DND-41 (cell line): Measurements from ENCODE around the gene FOXA2.

Experiments used
- ATAC-seq: fragments of 200-7000 bp; cut with Tn5 transposase; 3 replicates; pipeline ENCODE4 v1.9.1; 2021; ENCODE audit warnings: low read depth; ENCODE audit not compliant: insufficient read depth
- DNase-seq: peaks from one replicate; pipeline ENCODE4 v3.0.0-alpha.2; 2020
- H2AFZ ChIP-seq: 2 replicates; pipeline ENCODE4 v1.6.0; 2012; ENCODE audit warnings: low read depth, low read length
- H3K27ac ChIP-seq: 2 replicates; pipeline ENCODE4 v1.5.1; 2012; ENCODE audit warnings: low read length, inconsistent platforms
- H3K27me3 ChIP-seq: fragments of 200-600 bp; sonication (generic); 2 replicates; pipeline ENCODE4 v1.6.0; 2012; ENCODE audit warnings: low read length, mild to moderate bottlenecking, inconsistent platforms; ENCODE audit not compliant: insufficient read depth, poor library complexity
- H3K36me3 ChIP-seq: 2 replicates; pipeline ENCODE4 v1.5.1; 2012; ENCODE audit warnings: low read length, inconsistent platforms; ENCODE audit not compliant: insufficient read depth
- H3K4me1 ChIP-seq: 2 replicates; pipeline ENCODE4 v1.5.1; 2012; ENCODE audit warnings: mild to moderate bottlenecking, low read length; ENCODE audit not compliant: insufficient read depth
- H3K4me2 ChIP-seq: 2 replicates; pipeline ENCODE4 v1.6.0; 2012; ENCODE audit warnings: mild to moderate bottlenecking, moderate library complexity, low read length, inconsistent platforms; ENCODE audit not compliant: insufficient read depth
- H3K4me3 ChIP-seq, 2 experiments: fragments of 200-600 bp in 1 of 2; shearing (Covaris generic) in 1 of 2; 2 replicates each; pipeline ENCODE4 v1.5.1; 2012 to 2016; ENCODE audit warnings: inconsistent platforms in 2 of 2, low read length in 2 of 2, mild to moderate bottlenecking in 2 of 2, low read depth in 1 of 2, moderate library complexity in 1 of 2
- H3K79me2 ChIP-seq: 2 replicates; pipeline ENCODE4 v1.6.0; 2012; ENCODE audit warnings: low read length, inconsistent platforms; ENCODE audit not compliant: insufficient read depth
- H3K9ac ChIP-seq: 2 replicates; pipeline ENCODE4 v1.6.0; 2012; ENCODE audit warnings: low read depth, mild to moderate bottlenecking, inconsistent platforms, low read length, moderate library complexity
- H3K9me3 ChIP-seq: 2 replicates; pipeline ENCODE4 v1.5.1; 2012; ENCODE audit warnings: low read length, moderate library complexity, mild to moderate bottlenecking, inconsistent platforms; ENCODE audit not compliant: insufficient read depth, severe bottlenecking
- H4K20me1 ChIP-seq: 2 replicates; pipeline ENCODE4 v1.6.0; 2012; ENCODE audit warnings: low read length; ENCODE audit not compliant: insufficient read depth
- CTCF ChIP-seq: IDR thresholded peaks from 2 replicates; pipeline ENCODE4 v1.5.1; 2012; ENCODE audit warnings: borderline replicate concordance, low read length, moderate library complexity, mild to moderate bottlenecking; ENCODE audit not compliant: poor library complexity, severe bottlenecking; ENCODE audit errors: extremely low read depth
- EZH2 ChIP-seq: IDR thresholded peaks from 3 replicates; pipeline ENCODE4 v1.6.1; 2012; ENCODE audit warnings: borderline replicate concordance, low read depth, mild to moderate bottlenecking, moderate library complexity, low read length, inconsistent platforms; ENCODE audit not compliant: severe bottlenecking

FOXA2 gene

GRCh38 chr20:22626496-22626895, 42.1 kb upstream of the FOXA2 start:
- Histone ChIP-seq H2AFZ (no peak overlapping the region), H3K36me3 (no peaks in the 10 kb centered on the region), H3K4me3 (no peak overlapping the region), H3K27ac (no peak overlapping the region), H4K20me1 (no peaks in the 10 kb centered on the region), H3K4me1 (no peaks in the 10 kb centered on the region), H3K9me3 (no peaks in the 10 kb centered on the region), H3K4me2 (no peak overlapping the region), H3K27me3 (peaks cover 35% of the 10 kb centered on the region), H3K9ac (no peak overlapping the region), H3K79me2 (no peaks in the 10 kb centered on the region)
- TF ChIP-seq CTCF (no peak), EZH2 (no peak)
- no peak for DNase-seq
- ATAC-seq: no peak

DNA sequence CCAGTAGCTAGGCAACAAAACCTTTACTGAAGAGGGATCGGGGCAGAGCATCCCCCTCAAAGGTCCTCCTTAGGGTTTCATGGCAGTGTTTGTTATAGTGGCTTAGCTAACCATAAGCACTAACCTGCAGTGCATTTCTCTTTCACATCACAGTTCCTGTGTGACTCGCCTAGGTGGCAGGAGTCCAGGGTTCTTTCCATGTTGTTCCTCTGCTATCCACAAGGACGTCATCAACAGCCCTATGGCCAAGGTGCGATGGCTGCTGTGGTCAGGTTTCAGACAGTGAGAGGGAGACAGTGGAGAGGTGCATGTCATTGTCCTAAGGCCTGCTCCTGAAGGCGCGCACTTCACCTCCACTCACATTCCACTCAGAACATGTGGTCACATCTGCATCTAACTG, 38.8 kb upstream of the FOXA2 start:
- H3K79me2 ChIP-seq: no peaks in the 10 kb centered on the region
- H3K27me3 ChIP-seq: peaks cover 31% of the 10 kb centered on the region
- H3K9ac ChIP-seq: no peak overlapping the region
- no peaks in the 10 kb centered on the region for H3K36me3 ChIP-seq
- no peaks in the 10 kb centered on the region for H4K20me1 ChIP-seq
- no peaks in the 10 kb centered on the region for H3K4me1 ChIP-seq
- no peak overlapping the region for H2AFZ ChIP-seq
- no peak overlapping the region for H3K4me3 ChIP-seq
- H3K4me2 ChIP-seq: no peak overlapping the region
- no peaks in the 10 kb centered on the region for H3K9me3 ChIP-seq
- ATAC-seq (no peak), DNase-seq (no peak)
- TF ChIP-seq EZH2: no peak
- no peak for TF ChIP-seq CTCF
- H3K27ac ChIP-seq: no peak overlapping the region

DNA sequence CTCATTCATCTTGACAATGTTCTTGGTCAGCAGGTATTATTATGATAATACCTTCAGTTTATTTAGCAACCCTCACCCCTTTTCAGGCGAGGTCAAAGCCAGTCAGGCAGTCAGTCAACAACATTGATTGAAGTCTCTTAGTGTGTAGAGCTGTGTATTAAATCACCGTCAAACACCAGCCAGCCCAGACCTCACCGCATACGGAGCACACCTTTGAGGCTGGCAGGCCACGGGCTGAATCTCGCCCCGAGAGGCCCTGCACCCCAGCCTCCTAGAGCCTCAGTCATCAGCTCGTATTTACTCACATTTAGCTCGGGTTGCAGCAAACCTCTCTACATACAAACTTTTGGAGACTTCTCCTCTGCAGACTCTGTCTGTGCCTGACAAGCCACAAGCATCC, 36.0 kb upstream of the FOXA2 start:
- Histone ChIP-seq H3K9ac (no peak overlapping the region), H3K9me3 (no peaks in the 10 kb centered on the region), H3K36me3 (no peaks in the 10 kb centered on the region), H3K27ac (no peak overlapping the region), H4K20me1 (no peaks in the 10 kb centered on the region), H3K79me2 (no peaks in the 10 kb centered on the region), H2AFZ (no peak overlapping the region), H3K4me1 (no peaks in the 10 kb centered on the region), H3K27me3 (peaks cover 34% of the 10 kb centered on the region), H3K4me2 (no peak overlapping the region), H3K4me3 (no peak overlapping the region)
- TF ChIP-seq EZH2 (no peak), CTCF (no peak)
- ATAC-seq: no peak
- no peak for DNase-seq

DNA sequence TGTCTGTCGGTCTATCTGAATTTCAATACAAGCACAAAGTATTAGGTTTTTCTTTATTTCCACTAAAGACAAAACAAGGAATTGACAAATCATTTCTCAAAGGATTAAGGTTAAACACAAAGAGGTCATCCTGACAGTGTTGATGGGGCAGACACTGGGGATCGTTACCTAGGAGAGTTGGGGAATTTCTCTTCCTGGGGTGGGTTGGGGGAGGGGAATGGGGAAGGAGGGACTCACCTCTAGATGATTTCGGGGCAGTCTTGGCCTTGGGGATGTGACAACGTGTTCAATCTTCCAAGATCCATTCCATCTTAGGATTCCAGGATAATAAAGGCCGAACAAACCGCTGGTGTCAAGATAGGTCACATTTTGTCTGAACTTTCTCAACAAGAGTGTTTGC, 35.4 kb upstream of the FOXA2 start:
- DNase-seq: no peak
- H2AFZ ChIP-seq: no peak overlapping the region
- no peaks in the 10 kb centered on the region for H3K9me3 ChIP-seq
- no peak overlapping the region for H3K27ac ChIP-seq
- no peaks in the 10 kb centered on the region for H3K79me2 ChIP-seq
- H3K4me2 ChIP-seq: no peak overlapping the region
- no peak overlapping the region for H3K9ac ChIP-seq
- H3K4me3 ChIP-seq: no peak overlapping the region
- no peak for ATAC-seq
- peaks cover 29% of the 10 kb centered on the region for H3K27me3 ChIP-seq
- H4K20me1 ChIP-seq: no peaks in the 10 kb centered on the region
- no peaks in the 10 kb centered on the region for H3K4me1 ChIP-seq
- no peaks in the 10 kb centered on the region for H3K36me3 ChIP-seq
- no peak for TF ChIP-seq CTCF
- no peak for TF ChIP-seq EZH2
